ENCODE measurements around the gene SASH1.

DNA sequence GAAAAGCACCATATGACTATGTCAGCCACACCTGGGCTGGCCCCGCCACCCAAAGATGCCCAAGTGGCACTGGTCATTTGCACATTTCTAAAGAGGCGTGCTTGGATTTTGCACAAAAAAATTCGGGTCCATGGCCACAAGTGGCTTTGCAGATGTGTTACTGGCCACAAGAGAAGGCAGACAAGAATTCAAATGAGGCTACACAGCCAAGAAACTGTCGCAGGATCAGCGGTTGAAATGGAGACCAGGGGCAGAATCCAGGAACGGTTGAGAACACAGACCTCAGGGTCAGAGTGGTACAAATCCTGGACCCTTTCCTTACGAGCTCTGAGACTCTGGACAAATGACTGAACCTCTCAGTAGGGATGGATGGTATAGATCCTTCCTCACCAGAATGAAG, 48.6 kb upstream of the SASH1 start:
- TF ChIP-seq POLR2A (IDR thresholded peaks at IDR 0.05; ENCODE audit: low read length) (no peak), GATA1 (IDR thresholded peaks at IDR 0.05; ENCODE audit: low read depth, low read length) (no peak)
